Uterus (tissue), 4 donors: ENCODE data around the gene SDC3. TPM values are rescaled to one million over a fixed set of nuclear protein-coding genes. Genes with fewer than 3 reads are reported as not detected.

ENCODE experiments used
- DNase-seq, 2 donors: peaks; one replicate each; pipeline ENCODE4 v3.0.0-alpha.2; 2019 to 2020
- H3K27ac ChIP-seq, 2 donors: fragments of 200-600 bp; sonication (generic); 1 replicate in 1 of 2; 2 replicates in 1 of 2; pipeline ENCODE4 v1.5.1; 2016 to 2018
- H3K27me3 ChIP-seq, 2 donors: fragments of 200-600 bp; sonication (generic); one replicate each; pipeline ENCODE4 v1.5.1; 2018 to 2019; ENCODE audit warnings: control low read depth in 1 of 2
- H3K36me3 ChIP-seq, 2 donors: fragments of 200-600 bp; sonication (generic); one replicate each; pipeline ENCODE4 v1.5.1; 2019; ENCODE audit warnings: control low read depth in 1 of 2
- H3K4me1 ChIP-seq, 2 donors: fragments of 200-600 bp; sonication (generic); one replicate each; pipeline ENCODE4 v1.5.1; 2018 to 2019; ENCODE audit warnings: control low read depth in 1 of 2
- H3K4me3 ChIP-seq, 2 donors: fragments of 200-600 bp; sonication (generic); 1 replicate in 1 of 2; 2 replicates in 1 of 2; pipeline ENCODE4 v1.5.1; 2018 to 2019; ENCODE audit warnings: mild to moderate bottlenecking in 1 of 2
- H3K9me3 ChIP-seq, 2 donors: fragments of 200-600 bp; sonication (generic); one replicate each; pipeline ENCODE4 v1.5.1; 2019; ENCODE audit warnings: control low read depth in 1 of 2
- POLR2A ChIP-seq, 2 donors: fragments of 450-650 bp; IDR thresholded peaks; one replicate each; pipeline ENCODE4 v1.6.1; 2016; ENCODE audit warnings: antibody characterized with exemption in 2 of 2, mild to moderate bottlenecking in 1 of 2, moderate library complexity in 1 of 2
- intact Hi-C: fragments of 100-400 bp; cut with DNase I; formaldehyde crosslinking; loops from one replicate; pipeline ENCODE4 v1.15.1; 2023; ENCODE audit warnings: low total_unique reads
- total RNA-seq, 4 donors: library from RNA; depleted of rRNA in 3 of 4; stranded (reverse); fragments of >200 nt in 3 of 4; gene quantifications; one replicate each; pipeline versions ENCODE4 v1.1.0 to v1.2.4, GENCODE V29; 2014 to 2023
- TF ChIP-seq, protein P1 (sequence below), 4 experiments: fragments of 200-600 bp in 2 of 4; fragments of 450-650 bp in 2 of 4; sonication (generic) in 2 of 4; IDR thresholded peaks; one replicate each; pipeline ENCODE4 v1.5.1; 2016 to 2019; ENCODE audit warnings: antibody characterized with exemption in 4 of 4, mild to moderate bottlenecking in 2 of 4, moderate library complexity in 1 of 4
- donor health status: DM: yes; HTN: yes; CAD: no.

Gene SDC3
- total RNA-seq, 4 donors from 2014 or later = 12.4 to 38.3 (median 30.5) TPM

DNA sequence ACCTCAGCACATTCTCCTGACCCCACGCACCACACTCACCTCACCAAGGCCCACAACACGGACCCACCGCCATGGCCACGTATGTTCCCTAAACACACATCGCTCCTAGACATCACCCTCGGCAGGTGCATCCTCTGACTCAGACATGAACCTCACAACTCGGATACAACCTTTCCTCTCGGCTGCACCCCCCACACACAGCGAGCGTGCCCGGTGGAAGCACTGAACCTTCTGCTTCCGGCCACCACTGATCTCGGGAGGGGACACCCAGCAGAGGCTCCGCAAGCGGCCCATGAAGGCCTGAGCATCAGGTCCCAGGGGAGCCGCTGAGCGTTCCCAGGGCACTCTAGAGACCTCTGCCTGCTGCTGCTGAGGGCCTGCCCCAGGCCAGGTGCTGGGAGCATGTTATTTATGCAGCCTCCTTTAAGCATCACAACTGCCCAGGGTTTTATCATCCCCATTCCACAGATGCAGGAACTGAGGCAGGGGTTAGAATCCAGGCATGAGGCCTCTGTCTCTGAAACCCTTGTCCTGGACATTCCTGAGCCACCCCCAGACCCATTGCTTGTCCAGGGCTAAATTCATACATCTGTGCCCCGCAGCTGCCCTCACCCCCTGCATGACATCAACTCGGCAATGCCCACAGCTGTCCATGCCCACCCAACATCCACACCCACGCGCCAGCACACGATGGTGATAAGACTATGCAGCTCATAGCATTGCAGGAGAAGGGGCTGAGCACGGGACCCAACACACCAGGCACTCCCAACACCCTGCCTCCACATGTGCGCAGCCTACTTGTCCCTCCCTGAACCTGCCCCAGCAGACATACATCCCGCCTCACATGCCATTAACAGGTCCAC, 27.0 kb downstream of the SDC3 start:
- no peaks in the 10 kb centered on the region for H3K27me3 ChIP-seq
- DNase-seq = no peak
- intact Hi-C loops = no loop called here
- H3K9me3 ChIP-seq = no peaks in the 10 kb centered on the region
- TF ChIP-seq, protein P1, sequence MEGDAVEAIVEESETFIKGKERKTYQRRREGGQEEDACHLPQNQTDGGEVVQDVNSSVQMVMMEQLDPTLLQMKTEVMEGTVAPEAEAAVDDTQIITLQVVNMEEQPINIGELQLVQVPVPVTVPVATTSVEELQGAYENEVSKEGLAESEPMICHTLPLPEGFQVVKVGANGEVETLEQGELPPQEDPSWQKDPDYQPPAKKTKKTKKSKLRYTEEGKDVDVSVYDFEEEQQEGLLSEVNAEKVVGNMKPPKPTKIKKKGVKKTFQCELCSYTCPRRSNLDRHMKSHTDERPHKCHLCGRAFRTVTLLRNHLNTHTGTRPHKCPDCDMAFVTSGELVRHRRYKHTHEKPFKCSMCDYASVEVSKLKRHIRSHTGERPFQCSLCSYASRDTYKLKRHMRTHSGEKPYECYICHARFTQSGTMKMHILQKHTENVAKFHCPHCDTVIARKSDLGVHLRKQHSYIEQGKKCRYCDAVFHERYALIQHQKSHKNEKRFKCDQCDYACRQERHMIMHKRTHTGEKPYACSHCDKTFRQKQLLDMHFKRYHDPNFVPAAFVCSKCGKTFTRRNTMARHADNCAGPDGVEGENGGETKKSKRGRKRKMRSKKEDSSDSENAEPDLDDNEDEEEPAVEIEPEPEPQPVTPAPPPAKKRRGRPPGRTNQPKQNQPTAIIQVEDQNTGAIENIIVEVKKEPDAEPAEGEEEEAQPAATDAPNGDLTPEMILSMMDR (IDR thresholded peaks at IDR 0.05) = no peak
- no peak for TF ChIP-seq POLR2A (IDR thresholded peaks at IDR 0.05)
- H3K27ac ChIP-seq = no peak overlapping the region
- H3K36me3 ChIP-seq = no peaks in the 10 kb centered on the region
- H3K4me3 ChIP-seq = no peak overlapping the region
- no peaks in the 10 kb centered on the region for H3K4me1 ChIP-seq

DNA sequence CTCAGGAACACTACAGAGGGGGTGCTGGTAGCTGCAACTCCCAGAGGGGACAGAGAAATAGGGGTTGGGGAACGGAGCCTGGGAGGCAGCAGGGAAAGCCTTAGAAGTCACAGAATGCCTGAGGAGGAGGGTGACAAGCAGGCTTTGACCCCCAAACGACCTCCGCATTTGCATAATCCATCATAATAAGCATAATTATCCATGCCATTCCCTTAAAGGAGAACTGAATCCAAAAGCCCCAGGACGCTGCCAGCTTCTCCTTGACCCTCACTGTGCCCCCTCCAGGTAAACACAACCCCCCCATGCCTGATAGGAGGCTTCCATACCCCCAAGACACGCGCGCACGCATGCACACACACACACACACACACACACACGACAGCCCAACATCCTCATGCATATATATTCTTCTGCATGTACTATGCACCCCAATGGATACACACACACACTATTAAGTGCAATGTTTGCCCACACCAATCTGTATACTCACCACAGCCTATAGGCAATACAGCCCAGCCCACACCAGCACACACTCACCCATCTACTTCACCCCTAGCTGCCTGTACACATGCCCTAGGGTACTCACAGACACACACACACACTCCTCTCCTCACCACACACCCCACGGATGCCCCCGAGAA, 27.8 kb downstream of the SDC3 start:
- Histone ChIP-seq H3K27me3 (no peaks in the 10 kb centered on the region), H3K4me3 (no peak overlapping the region), H3K9me3 (no peaks in the 10 kb centered on the region), H3K4me1 (no peaks in the 10 kb centered on the region), H3K36me3 (no peaks in the 10 kb centered on the region), H3K27ac (no peak overlapping the region)
- no peak for DNase-seq
- TF ChIP-seq, protein P1 (IDR thresholded peaks at IDR 0.05) = no peak
- no peak for TF ChIP-seq POLR2A (IDR thresholded peaks at IDR 0.05)
- intact Hi-C loops = no loop called here

DNA sequence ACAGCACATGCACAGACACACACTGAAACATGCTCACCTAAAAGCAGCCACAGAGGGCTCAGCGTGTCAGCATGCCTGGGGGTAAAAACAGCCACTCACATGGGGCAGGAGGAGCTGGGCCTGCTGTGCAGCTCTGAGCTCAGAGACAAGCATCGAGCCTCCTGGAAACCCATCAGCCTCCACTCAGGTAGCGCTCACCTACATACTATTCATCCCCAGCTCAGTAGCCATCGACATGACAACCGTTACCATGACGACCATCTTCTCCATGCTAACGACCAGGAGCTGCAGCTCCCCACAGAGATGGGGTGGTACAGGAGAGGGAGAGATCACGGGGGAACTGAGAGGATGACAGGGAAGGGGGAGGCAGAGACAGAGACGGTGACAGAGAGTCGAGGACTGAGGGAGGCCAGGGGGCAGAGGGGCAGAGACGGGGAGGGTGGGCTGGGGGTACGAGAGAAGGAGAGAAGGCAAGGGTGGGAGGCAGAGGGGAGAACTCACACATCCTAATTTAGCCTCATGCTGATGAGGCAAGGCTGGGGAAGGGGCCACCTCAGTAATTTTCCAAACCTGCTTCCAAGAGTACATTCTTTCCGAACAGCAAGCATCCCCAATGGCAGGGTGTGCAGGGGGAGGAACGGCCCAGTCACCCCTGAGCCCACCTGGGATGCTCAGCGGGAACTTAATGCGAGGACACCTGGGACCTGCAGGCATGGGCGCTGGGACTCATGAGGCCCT, 28.4 kb downstream of the SDC3 start:
- H3K27ac ChIP-seq = peak overlapping the region in 1 of 2 donors; percentile 50
- intact Hi-C loops = no loop called here
- H3K36me3 ChIP-seq = no peaks in the 10 kb centered on the region
- no peak for TF ChIP-seq POLR2A (IDR thresholded peaks at IDR 0.05)
- TF ChIP-seq, protein P1 (IDR thresholded peaks at IDR 0.05) = no peak
- H3K9me3 ChIP-seq = no peaks in the 10 kb centered on the region
- H3K4me3 ChIP-seq = no peak overlapping the region
- no peaks in the 10 kb centered on the region for H3K27me3 ChIP-seq
- H3K4me1 ChIP-seq = no peaks in the 10 kb centered on the region
- no peak for DNase-seq

DNA sequence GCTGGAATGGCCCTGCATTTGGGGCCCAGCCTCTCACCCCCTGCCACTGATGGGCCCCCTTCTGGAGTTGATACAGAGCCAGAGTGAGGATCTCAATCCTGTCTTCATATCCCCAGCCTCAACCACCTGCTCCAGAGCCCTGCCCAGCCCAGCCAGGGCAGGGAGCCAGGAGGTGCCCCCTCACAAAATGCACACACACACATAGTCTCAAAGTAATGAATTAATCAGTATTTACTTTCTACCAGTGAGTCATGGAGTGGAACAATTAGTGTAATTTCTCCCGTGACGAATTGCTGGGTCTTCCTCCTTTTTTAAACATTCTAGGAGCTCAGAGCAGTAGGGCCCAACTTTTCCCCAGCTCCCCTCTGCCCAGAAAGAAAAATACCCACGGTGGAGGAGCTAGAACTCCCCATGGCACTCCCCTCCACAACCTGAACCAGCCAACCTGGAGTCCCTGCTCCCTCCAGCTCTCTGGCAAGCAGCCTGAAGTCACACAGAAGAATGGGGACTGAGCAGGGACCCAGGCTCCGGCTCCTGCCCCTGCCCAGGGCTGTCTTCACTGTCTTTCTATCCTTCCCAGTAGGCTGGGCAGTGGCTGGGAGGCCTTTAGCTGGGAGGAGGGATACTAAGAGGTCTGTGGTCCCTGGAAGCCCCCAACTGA, 29.3 kb downstream of the SDC3 start:
- H3K27me3 ChIP-seq = no peaks in the 10 kb centered on the region
- no peak overlapping the region for H3K4me3 ChIP-seq
- H3K9me3 ChIP-seq = no peaks in the 10 kb centered on the region
- intact Hi-C loops = no loop called here
- TF ChIP-seq POLR2A (IDR thresholded peaks at IDR 0.05) = no peak
- TF ChIP-seq, protein P1 (IDR thresholded peaks at IDR 0.05) = no peak
- no peaks in the 10 kb centered on the region for H3K4me1 ChIP-seq
- DNase-seq = no peak
- peak overlapping the region in 1 of 2 donors; percentile 50 for H3K27ac ChIP-seq
- no peaks in the 10 kb centered on the region for H3K36me3 ChIP-seq
